ENCODE results near the gene DPEP2.
A peak's percentile ranks its signal among the peaks of the same experiment; 100 is the strongest.

The DPEP2 gene

DNA sequence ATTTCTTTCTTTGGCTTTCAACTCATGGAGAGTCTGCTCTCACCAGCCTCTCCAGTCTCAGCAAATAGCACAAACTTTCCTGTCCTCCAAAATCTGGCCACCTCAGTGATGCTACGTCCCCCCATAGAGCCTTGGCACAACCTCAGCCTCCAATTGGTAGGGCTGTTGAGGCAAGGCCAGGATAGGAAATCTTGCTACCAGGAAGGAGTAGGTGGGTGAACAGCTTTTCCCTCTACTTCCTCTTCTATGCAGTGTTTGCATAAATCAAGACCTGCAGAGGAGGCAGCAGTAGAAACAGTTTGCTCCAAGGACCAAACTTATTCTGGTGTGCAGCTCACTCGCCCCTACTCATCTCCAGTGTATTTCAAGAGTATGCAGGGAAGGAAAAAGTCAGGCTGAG lies 701 bp upstream of the DPEP2 start:
- no peak for TF ChIP-seq FOXM1 (IDR thresholded peaks at IDR 0.05; ENCODE audit: borderline replicate concordance, low read depth)
- TF ChIP-seq TEAD4 (IDR thresholded peaks at IDR 0.05) = no peak
- no peak for TF ChIP-seq EP300 (IDR thresholded peaks at IDR 0.05; ENCODE audit: borderline replicate concordance)
- TF ChIP-seq RAD21 (IDR thresholded peaks at IDR 0.05; ENCODE audit: low read depth) = no peak
- TF ChIP-seq EGR1 (IDR thresholded peaks at IDR 0.05) = no peak
- no peak for TF ChIP-seq YY1 (IDR thresholded peaks at IDR 0.05; ENCODE audit: low read depth)
- no peak for TF ChIP-seq CEBPB (IDR thresholded peaks at IDR 0.05)
- TF ChIP-seq TCF12 (IDR thresholded peaks at IDR 0.05; ENCODE audit: low read depth) = no peak
- TF ChIP-seq, protein P1, sequence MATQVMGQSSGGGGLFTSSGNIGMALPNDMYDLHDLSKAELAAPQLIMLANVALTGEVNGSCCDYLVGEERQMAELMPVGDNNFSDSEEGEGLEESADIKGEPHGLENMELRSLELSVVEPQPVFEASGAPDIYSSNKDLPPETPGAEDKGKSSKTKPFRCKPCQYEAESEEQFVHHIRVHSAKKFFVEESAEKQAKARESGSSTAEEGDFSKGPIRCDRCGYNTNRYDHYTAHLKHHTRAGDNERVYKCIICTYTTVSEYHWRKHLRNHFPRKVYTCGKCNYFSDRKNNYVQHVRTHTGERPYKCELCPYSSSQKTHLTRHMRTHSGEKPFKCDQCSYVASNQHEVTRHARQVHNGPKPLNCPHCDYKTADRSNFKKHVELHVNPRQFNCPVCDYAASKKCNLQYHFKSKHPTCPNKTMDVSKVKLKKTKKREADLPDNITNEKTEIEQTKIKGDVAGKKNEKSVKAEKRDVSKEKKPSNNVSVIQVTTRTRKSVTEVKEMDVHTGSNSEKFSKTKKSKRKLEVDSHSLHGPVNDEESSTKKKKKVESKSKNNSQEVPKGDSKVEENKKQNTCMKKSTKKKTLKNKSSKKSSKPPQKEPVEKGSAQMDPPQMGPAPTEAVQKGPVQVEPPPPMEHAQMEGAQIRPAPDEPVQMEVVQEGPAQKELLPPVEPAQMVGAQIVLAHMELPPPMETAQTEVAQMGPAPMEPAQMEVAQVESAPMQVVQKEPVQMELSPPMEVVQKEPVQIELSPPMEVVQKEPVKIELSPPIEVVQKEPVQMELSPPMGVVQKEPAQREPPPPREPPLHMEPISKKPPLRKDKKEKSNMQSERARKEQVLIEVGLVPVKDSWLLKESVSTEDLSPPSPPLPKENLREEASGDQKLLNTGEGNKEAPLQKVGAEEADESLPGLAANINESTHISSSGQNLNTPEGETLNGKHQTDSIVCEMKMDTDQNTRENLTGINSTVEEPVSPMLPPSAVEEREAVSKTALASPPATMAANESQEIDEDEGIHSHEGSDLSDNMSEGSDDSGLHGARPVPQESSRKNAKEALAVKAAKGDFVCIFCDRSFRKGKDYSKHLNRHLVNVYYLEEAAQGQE (IDR thresholded peaks at IDR 0.05; ENCODE audit: low read depth) = no peak
- TF ChIP-seq, protein P2, sequence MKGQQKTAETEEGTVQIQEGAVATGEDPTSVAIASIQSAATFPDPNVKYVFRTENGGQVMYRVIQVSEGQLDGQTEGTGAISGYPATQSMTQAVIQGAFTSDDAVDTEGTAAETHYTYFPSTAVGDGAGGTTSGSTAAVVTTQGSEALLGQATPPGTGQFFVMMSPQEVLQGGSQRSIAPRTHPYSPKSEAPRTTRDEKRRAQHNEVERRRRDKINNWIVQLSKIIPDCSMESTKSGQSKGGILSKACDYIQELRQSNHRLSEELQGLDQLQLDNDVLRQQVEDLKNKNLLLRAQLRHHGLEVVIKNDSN (IDR thresholded peaks at IDR 0.05) = no peak
- no peak for TF ChIP-seq TAF1 (IDR thresholded peaks at IDR 0.05; ENCODE audit: low read depth)
- TF ChIP-seq NFIC (IDR thresholded peaks at IDR 0.05) = no peak
- TF ChIP-seq, protein P3, sequence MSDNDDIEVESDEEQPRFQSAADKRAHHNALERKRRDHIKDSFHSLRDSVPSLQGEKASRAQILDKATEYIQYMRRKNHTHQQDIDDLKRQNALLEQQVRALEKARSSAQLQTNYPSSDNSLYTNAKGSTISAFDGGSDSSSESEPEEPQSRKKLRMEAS (IDR thresholded peaks at IDR 0.05) = no peak

DNA sequence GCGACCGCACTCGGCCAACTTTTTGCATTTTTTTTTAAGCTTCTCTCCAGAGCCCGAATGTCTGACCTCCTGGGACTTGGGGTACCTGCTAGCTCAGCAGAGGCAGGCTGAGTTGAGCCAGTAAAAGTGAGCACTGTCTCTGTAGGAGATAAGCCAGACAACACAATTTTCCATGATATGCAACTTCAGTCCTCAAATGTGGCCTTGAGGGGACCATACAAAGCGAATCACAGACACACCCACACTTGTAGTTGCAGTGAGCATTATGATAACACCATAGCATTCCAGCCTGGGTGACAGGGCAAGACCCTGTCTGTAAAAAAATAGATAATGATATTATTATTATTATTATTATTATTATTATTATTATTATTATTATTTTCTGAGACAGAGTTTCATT lies 2.6 kb downstream of the DPEP2 start:
- TF ChIP-seq, protein P1 (IDR thresholded peaks at IDR 0.05; ENCODE audit: low read depth) = no peak
- no peak for TF ChIP-seq RAD21 (IDR thresholded peaks at IDR 0.05; ENCODE audit: low read depth)
- TF ChIP-seq, protein P3 (IDR thresholded peaks at IDR 0.05) = no peak
- TF ChIP-seq FOXM1 (IDR thresholded peaks at IDR 0.05; ENCODE audit: borderline replicate concordance, low read depth) = no peak
- no peak for TF ChIP-seq TAF1 (IDR thresholded peaks at IDR 0.05; ENCODE audit: low read depth)
- no peak for TF ChIP-seq TCF12 (IDR thresholded peaks at IDR 0.05; ENCODE audit: low read depth)
- no peak for TF ChIP-seq CEBPB (IDR thresholded peaks at IDR 0.05)
- TF ChIP-seq ZBTB7A (IDR thresholded peaks at IDR 0.05; ENCODE audit: low read depth) = no peak
- no peak for TF ChIP-seq EP300 (IDR thresholded peaks at IDR 0.05; ENCODE audit: borderline replicate concordance)
- TF ChIP-seq, protein P2 (IDR thresholded peaks at IDR 0.05) = no peak
- no peak for TF ChIP-seq TEAD4 (IDR thresholded peaks at IDR 0.05)
- no peak for TF ChIP-seq NFIC (IDR thresholded peaks at IDR 0.05)
- no peak for TF ChIP-seq EGR1 (IDR thresholded peaks at IDR 0.05)
- no peak for TF ChIP-seq CREB1 (IDR thresholded peaks at IDR 0.05; ENCODE audit: low read depth)
- no peak for TF ChIP-seq YY1 (IDR thresholded peaks at IDR 0.05; ENCODE audit: low read depth)

DNA sequence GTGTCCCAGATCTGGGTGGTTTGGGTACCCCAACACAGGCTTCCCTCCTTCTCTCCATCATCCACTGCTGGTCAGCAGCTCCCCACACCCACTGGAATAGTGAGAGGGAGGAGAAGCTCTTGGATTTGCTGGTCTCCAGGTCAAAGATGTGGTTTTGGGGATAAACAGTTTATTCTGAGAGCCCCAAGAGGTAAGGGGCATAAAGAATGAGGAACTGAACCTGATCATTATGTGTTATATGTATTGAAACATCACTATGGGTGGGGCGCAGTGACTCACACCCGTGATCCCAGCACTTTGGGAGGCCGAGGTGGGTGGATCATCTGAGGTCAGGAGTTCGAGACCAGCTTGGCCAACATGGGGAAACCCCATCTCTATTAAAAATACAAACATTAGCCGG lies 3.9 kb downstream of the DPEP2 start:
- TF ChIP-seq EP300 (IDR thresholded peaks at IDR 0.05; ENCODE audit: borderline replicate concordance) (no peak), ZBTB7A (IDR thresholded peaks at IDR 0.05; ENCODE audit: low read depth) (no peak), TAF1 (IDR thresholded peaks at IDR 0.05; ENCODE audit: low read depth) (no peak), TEAD4 (IDR thresholded peaks at IDR 0.05) (no peak), TCF12 (IDR thresholded peaks at IDR 0.05; ENCODE audit: low read depth) (no peak), RAD21 (IDR thresholded peaks at IDR 0.05; ENCODE audit: low read depth) (no peak), EGR1 (IDR thresholded peaks at IDR 0.05) (no peak), FOXM1 (IDR thresholded peaks at IDR 0.05; ENCODE audit: borderline replicate concordance, low read depth) (no peak)
- TF ChIP-seq, protein P3 (IDR thresholded peaks at IDR 0.05) = no peak

DNA sequence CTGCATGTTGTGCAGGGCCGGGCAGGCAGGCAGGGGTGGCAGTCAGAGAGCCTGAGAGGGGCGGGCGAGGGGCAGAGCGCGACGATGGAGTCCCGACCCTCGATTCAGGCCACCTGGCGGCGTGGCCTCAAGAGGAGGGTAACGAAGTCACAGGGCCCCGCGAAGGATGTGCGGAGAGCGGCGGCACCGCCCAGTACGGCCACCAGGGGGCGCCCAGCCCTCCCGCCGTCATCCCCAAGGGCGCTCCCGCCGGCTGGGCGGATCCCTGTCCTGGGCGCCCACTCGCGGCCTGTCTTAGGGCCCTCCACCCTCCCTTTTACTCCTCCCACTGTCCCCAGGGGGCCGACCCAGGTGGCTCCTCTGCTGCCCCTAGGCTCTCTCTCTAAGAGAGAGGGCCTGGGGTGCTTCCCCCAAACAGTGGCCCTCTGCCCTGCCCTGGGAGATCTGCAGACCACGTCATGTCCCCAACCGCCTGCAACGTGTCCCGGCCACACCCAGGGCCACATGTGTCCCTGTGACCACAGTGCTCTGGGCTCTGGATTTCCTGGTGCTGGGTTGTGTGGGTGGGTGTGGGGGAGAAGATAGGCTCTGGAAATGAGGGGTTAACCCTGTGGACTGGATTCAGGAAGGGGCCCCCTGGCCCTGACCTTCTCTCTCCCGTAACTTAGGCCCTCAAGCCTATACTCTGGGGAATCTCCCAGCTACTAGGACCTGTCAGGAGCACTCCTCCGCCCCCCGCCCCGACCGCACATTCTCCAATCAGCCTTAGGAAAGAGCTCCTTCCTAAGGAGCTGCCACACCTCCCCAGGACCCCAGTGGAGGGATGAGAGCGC lies 5.9 kb downstream of the DPEP2 start:
- TF ChIP-seq TEAD4 (IDR thresholded peaks at IDR 0.05) = no peak
- TF ChIP-seq CEBPB (IDR thresholded peaks at IDR 0.05) = no peak
- TF ChIP-seq, protein P3 (IDR thresholded peaks at IDR 0.05) = peak; percentile 75
- TF ChIP-seq ZBTB7A (IDR thresholded peaks at IDR 0.05; ENCODE audit: low read depth) = 0 out of 2 replicates have a peak, but pooled peaks have one; percentile 43
- 0 out of 2 replicates have a peak, but pooled peaks have one; percentile 28 for TF ChIP-seq TCF12 (IDR thresholded peaks at IDR 0.05; ENCODE audit: low read depth)
- TF ChIP-seq EP300 (IDR thresholded peaks at IDR 0.05; ENCODE audit: borderline replicate concordance) = 0 out of 2 replicates have a peak, but pooled peaks have one; percentile 25
- TF ChIP-seq RAD21 (IDR thresholded peaks at IDR 0.05; ENCODE audit: low read depth) = peak; percentile 62; the same call in 1 of the 2 replicates

DNA sequence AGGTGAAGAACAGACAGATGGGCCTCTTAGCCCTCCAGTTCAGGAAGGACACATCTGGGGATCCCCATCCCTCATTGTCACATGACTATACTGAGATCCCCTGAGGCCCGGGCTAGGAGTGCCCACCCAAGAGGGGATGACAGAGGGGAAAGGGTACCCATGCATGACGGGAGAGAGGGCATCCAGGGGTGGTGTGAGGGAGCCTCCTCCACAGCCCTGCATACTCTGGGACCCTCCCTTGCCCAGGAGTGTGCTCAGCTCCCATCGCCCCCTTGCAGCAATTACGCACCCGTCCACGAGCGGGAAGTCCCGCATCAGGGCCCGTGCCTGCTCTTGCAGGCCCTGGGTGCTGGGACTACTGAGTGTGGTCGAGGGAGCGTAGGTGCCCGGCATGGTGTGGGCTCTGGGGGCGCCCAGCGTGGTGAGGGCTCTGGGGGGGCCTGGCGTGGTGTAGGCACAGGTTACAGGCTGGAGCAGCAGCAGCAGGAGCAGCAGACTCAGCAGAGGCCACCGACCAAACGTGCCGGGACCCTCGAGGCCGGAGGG lies 6.5 kb downstream of the DPEP2 start:
- TF ChIP-seq FOXM1 (IDR thresholded peaks at IDR 0.05; ENCODE audit: borderline replicate concordance, low read depth) (no peak), EP300 (IDR thresholded peaks at IDR 0.05; ENCODE audit: borderline replicate concordance) (no peak), TAF1 (IDR thresholded peaks at IDR 0.05; ENCODE audit: low read depth) (no peak), YY1 (IDR thresholded peaks at IDR 0.05; ENCODE audit: low read depth) (no peak), EGR1 (IDR thresholded peaks at IDR 0.05) (no peak), NFIC (IDR thresholded peaks at IDR 0.05) (no peak), CEBPB (IDR thresholded peaks at IDR 0.05) (no peak), RAD21 (IDR thresholded peaks at IDR 0.05; ENCODE audit: low read depth) (no peak), TEAD4 (IDR thresholded peaks at IDR 0.05) (no peak)
- TF ChIP-seq, protein P3 (IDR thresholded peaks at IDR 0.05) = no peak
- TF ChIP-seq, protein P1 (IDR thresholded peaks at IDR 0.05; ENCODE audit: low read depth) = no peak
- TF ChIP-seq, protein P2 (IDR thresholded peaks at IDR 0.05) = no peak

Measured in Ishikawa (cell line).